GM12878 (cell line): ENCODE data around the gene NCAM1. TPM values are rescaled to one million over a fixed set of nuclear protein-coding genes. Genes with fewer than 3 reads are reported as not detected.

Source experiments
- ATAC-seq: fragments of 200-7000 bp; cut with Tn5 transposase; 3 replicates; pipeline ENCODE4 v1.9.1; 2020; ENCODE audit warnings: mild to moderate bottlenecking, moderate library complexity
- BruUV-seq: library from RNA; stranded (reverse); fragments of 400-500 nt; replicated peaks from 2 replicates; lab custom pipeline; 2021; lab: Mats Ljungman, UMichigan
- CTCF ChIA-PET: fragments of 300-600 bp; sonication (Branson Sonifier 250); formaldehyde crosslinking; extraction: SDS; loops from one replicate; lab custom pipeline; 2021; ENCODE audit warnings: inconsistent platforms; lab: Yijun Ruan, JAX
- POLR2A ChIA-PET: fragments of 350-600 bp; formaldehyde crosslinking; extraction: SDS; loops from one replicate; lab custom pipeline; 2021; ENCODE audit warnings: inconsistent platforms; lab: Charles Lee
- RAD21 ChIA-PET: fragments of 300-600 bp; sonication (Branson Sonifier 250); formaldehyde crosslinking; loops from one replicate; lab custom pipeline; 2023; ENCODE audit warnings: antibody characterized with exemption; ENCODE audit not compliant: unreplicated experiment; lab: Charles Lee
- SMC1A ChIA-PET: fragments of 300-600 bp; sonication (Branson Sonifier 250); formaldehyde crosslinking; loops from one replicate; lab custom pipeline; 2023; ENCODE audit not compliant: unreplicated experiment, uncharacterized antibody; lab: Charles Lee
- DNase-seq: peaks from one replicate; pipeline ENCODE4 v3.0.0-alpha.2; 2011; ENCODE audit warnings: low read depth, low spot score
- FAIRE-seq: peaks from 3 replicates; lab custom pipeline; 2011; peaks lifted over from hg19 to GRCh38; lab: Jason Lieb, UNC
- H2AFZ ChIP-seq: 2 replicates; pipeline ENCODE4 v1.6.0; 2011; ENCODE audit warnings: low read depth, low read length, control low read depth; ENCODE audit not compliant: control insufficient read depth
- H3K27ac ChIP-seq: 2 replicates; pipeline ENCODE4 v1.5.1; 2011; ENCODE audit warnings: control low read depth; ENCODE audit not compliant: control insufficient read depth, insufficient read depth
- H3K27me3 ChIP-seq, 2 experiments: replicated peaks in 1 of 2; 2 replicates each; pipeline versions ENCODE4 v1.6.0 to v1.6.1; 2011; ENCODE audit warnings: low read length in 1 of 2; ENCODE audit not compliant: control insufficient read depth in 2 of 2, insufficient read depth in 2 of 2
- H3K36me3 ChIP-seq, 2 experiments: 2 replicates each; pipeline ENCODE4 v1.5.1; 2011; ENCODE audit warnings: low read length in 1 of 2; ENCODE audit not compliant: control insufficient read depth in 2 of 2, insufficient read depth in 2 of 2
- H3K4me1 ChIP-seq: 2 replicates; pipeline ENCODE4 v1.6.1; 2011; ENCODE audit warnings: mild to moderate bottlenecking, low read length, moderate library complexity, mixed read lengths; ENCODE audit not compliant: control insufficient read depth, insufficient read depth
- H3K4me2 ChIP-seq: 2 replicates; pipeline ENCODE4 v1.6.0; 2011; ENCODE audit warnings: control low read depth; ENCODE audit not compliant: control insufficient read depth, insufficient read depth
- H3K4me3 ChIP-seq: fragments of 200-600 bp; sonication (generic); 2 replicates; pipeline ENCODE4 v1.5.1; 2016
- H3K79me2 ChIP-seq: 2 replicates; pipeline ENCODE4 v1.6.0; 2011; ENCODE audit warnings: low read length; ENCODE audit not compliant: control insufficient read depth, insufficient read depth
- H3K9ac ChIP-seq: 2 replicates; pipeline ENCODE4 v1.8.0; 2011; ENCODE audit warnings: low read length, control low read depth, mixed read lengths; ENCODE audit not compliant: control insufficient read depth, insufficient read depth
- H3K9me3 ChIP-seq: replicated peaks from 3 replicates; pipeline ENCODE4 v1.5.1; 2011; ENCODE audit warnings: mild to moderate bottlenecking, low read length; ENCODE audit not compliant: control insufficient read depth, insufficient read depth
- H4K20me1 ChIP-seq: 2 replicates; pipeline ENCODE4 v1.6.0; 2011; ENCODE audit not compliant: control insufficient read depth, insufficient read depth
- BHLHE40 ChIP-seq, 2 experiments: fragments of 450-650 bp in 1 of 2; IDR thresholded peaks; 2 replicates each; pipeline ENCODE4 v1.6.1; 2011 to 2017; ENCODE audit warnings: low read depth in 2 of 2, borderline replicate concordance in 1 of 2, improper control_type of control experiment in 1 of 2, low read length in 1 of 2, mild to moderate bottlenecking in 1 of 2
- EGR1 ChIP-seq, 2 experiments: IDR thresholded peaks; 1 replicate in 1 of 2; 2 replicates in 1 of 2; pipeline ENCODE4 v1.6.1; 2011 to 2012; ENCODE audit warnings: low read depth in 2 of 2, low read length in 2 of 2, borderline replicate concordance in 1 of 2, mild to moderate bottlenecking in 1 of 2, moderate library complexity in 1 of 2
- SIX5 ChIP-seq: IDR thresholded peaks from 2 replicates; pipeline ENCODE4 v1.6.1; 2011; ENCODE audit warnings: mild to moderate bottlenecking, low read depth, low read length, moderate library complexity; ENCODE audit not compliant: severe bottlenecking
- TCF12 ChIP-seq: IDR thresholded peaks from 2 replicates; pipeline ENCODE4 v1.6.1; 2011; ENCODE audit warnings: low read depth, mild to moderate bottlenecking, low read length
- WRNIP1 ChIP-seq: IDR thresholded peaks from 2 replicates; pipeline ENCODE4 v1.6.1; 2011; ENCODE audit warnings: low read depth, low read length, improper control_type of control experiment, borderline replicate concordance
- ZNF622 ChIP-seq: fragments of 450-650 bp; IDR thresholded peaks from 2 replicates; pipeline ENCODE4 v1.6.1; 2017; ENCODE audit warnings: mild to moderate bottlenecking, inconsistent platforms
- WGBS: methylation state at CpG from one replicate; pipeline ENCODE4 v1.1.6; 2016; ENCODE audit warnings: low lambda C conversion rate; ENCODE audit not compliant: insufficient replicate concordance, insufficient coverage; ENCODE audit errors: missing lambda C conversion rate; 5-methylcytosine and 5-hydroxymethylcytosine counted together
- in situ Hi-C: fragments of 300-500 bp; cut with MboI; formaldehyde crosslinking; loops from 9 replicates; pipeline ENCODE4 v1.14.3; 2018; ENCODE audit warnings: mixed read lengths
- intact Hi-C: fragments of 100-400 bp; cut with micrococcal nuclease; formaldehyde crosslinking; loops from one replicate; pipeline ENCODE4 v1.14.2; 2022; ENCODE audit not compliant: unreplicated experiment
- polyA plus RNA-seq, 11 experiments: library from polyadenylated mRNA; depleted of rRNA in 4 of 11; unstranded in 6 of 11; stranded (reverse) in 5 of 11; fragments of >200 nt; fragmentation: Nextera tagmentation in 4 of 11; fragmentation: Illumina TruSeq in 1 of 11; extraction: Ambion mirVana in 4 of 11; extraction: Trizol in 1 of 11; gene quantifications; 1 replicate in 1 of 11; 2 replicates in 10 of 11; pipeline versions ENCODE4 v1.2.1 to v1.2.3, GENCODE V29; 2011 to 2016; ENCODE audit warnings: inconsistent platforms in 2 of 11, missing spikeins in 2 of 11, low read depth in 1 of 11
- total RNA-seq, 4 experiments: library from RNA; depleted of rRNA in 3 of 4; stranded (reverse); fragments of >200 nt in 3 of 4; fragmentation: Illumina TruSeq in 1 of 4; extraction: Trizol in 1 of 4; gene quantifications; 2 replicates each; pipeline versions ENCODE4 v1.2.1 to v1.2.3, GENCODE V29; 2013 to 2021
- TF ChIP-seq, protein P1 (sequence below): IDR thresholded peaks from 2 replicates; pipeline ENCODE4 v1.6.1; 2011; ENCODE audit warnings: borderline replicate concordance, low read depth, mild to moderate bottlenecking, moderate library complexity, low read length; ENCODE audit not compliant: insufficient read depth, poor library complexity, severe bottlenecking

NCAM1 gene
- total and polyA plus RNA-seq, 10 of the 15 experiments (the other 5 are each of a cell fraction or from before 2014, with no cell fraction given), result 0.10 to 0.23 (median 0.11) TPM; not detected in 7

DNA sequence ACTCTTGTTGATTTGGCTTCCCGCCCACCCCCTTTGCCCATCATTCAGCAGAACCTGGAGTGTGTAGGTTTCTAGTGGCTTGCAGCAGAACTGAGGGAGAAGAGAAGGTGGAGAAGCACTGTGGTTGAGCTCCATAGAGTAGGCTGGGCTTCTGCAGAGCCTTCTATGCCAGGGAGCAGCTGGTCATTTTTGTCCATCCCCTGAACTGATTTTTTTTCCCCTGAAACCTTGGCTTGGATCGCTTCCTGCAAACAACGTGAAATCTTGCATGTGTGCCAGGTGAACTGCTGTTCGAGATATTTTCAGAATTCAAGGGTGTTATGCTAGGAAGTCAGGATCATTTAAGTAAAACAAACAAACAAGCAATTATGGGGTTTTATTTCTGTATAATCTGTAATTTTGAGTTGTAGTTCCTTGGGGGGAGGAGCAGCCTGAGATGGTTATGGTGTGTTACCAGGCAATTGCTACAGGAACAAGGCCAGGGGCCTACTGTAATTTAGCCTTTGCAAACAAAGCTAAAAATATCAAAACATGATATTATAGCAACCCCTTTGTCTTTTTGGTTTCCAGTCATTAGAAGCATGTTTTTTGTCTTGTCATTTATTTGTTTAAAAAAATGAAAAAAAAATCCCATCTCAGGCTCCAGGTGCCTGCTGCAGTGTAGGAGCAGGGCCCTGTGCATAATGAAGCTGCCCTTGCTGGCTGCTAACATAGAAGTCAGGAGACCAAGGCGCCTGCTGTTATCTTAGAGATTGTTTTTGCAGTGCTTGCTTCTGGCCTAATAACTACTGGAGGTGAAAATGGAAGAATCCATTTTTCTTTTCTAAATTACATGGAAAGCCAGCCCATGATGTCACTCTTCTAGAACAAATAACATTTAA, 200.7 kb downstream of the NCAM1 start:
- WGBS, result 5% methylated on average over 5 of the region's 5 CpGs
- no peak for DNase-seq
- Histone ChIP-seq H3K27ac (no peak overlapping the region), H4K20me1 (no peaks in the 10 kb centered on the region), H3K4me3 (no peak overlapping the region), H3K36me3 (no peaks in the 10 kb centered on the region), H3K79me2 (no peaks in the 10 kb centered on the region), H2AFZ (no peak overlapping the region), H3K9me3 (no peaks in the 10 kb centered on the region), H3K4me1 (no peaks in the 10 kb centered on the region), H3K27me3 (peaks cover 0 to 2% of the 10 kb centered on the region in 2 experiments; a peak in 1 of 4 replicates), H3K4me2 (no peak overlapping the region), H3K9ac (no peak overlapping the region)
- TF ChIP-seq BHLHE40 (IDR thresholded peaks at IDR 0.05; ENCODE audit: borderline replicate concordance in 1 of 2, low read depth in 2 of 2, low read length in 1 of 2) (no peak), SIX5 (no peak), TCF12 (no peak), EGR1 (IDR thresholded peaks at IDR 0.05; ENCODE audit: borderline replicate concordance in 1 of 2, low read depth in 2 of 2, low read length in 2 of 2) (no peak), WRNIP1 (no peak), ZNF622 (no peak)
- TF ChIP-seq, protein P1, sequence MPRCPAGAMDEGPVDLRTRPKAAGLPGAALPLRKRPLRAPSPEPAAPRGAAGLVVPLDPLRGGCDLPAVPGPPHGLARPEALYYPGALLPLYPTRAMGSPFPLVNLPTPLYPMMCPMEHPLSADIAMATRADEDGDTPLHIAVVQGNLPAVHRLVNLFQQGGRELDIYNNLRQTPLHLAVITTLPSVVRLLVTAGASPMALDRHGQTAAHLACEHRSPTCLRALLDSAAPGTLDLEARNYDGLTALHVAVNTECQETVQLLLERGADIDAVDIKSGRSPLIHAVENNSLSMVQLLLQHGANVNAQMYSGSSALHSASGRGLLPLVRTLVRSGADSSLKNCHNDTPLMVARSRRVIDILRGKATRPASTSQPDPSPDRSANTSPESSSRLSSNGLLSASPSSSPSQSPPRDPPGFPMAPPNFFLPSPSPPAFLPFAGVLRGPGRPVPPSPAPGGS, result no peak
- intact Hi-C loops, result no loop called here
- RAD21 ChIA-PET, result no interaction called here
- SMC1A ChIA-PET, result no interaction called here
- FAIRE-seq, result no peak
- ATAC-seq, result no peak
- BruUV-seq, result no TSS peak
- CTCF ChIA-PET, result no interaction called here
- in situ Hi-C loops, result no loop called here
- POLR2A ChIA-PET, result no interaction called here
